ENCODE results near the gene OSTN. TPM values are rescaled to one million over a fixed set of nuclear protein-coding genes. Genes with fewer than 3 reads are reported as not detected.

The OSTN gene
- total RNA-seq, 1 donor from 2014 or later: 0.14 TPM

GRCh38 chr3:191280882-191281281 is 81.8 kb downstream of the OSTN start:
- no peaks in the 10 kb centered on the region for H3K36me3 Mint-ChIP-seq (ENCODE audit: insufficient read depth)
- peaks cover 12% of the 10 kb centered on the region for H3K4me1 Mint-ChIP-seq (ENCODE audit: low read depth)
- H3K4me3 Mint-ChIP-seq (ENCODE audit: low read depth): no peak overlapping the region
- H3K9me3 Mint-ChIP-seq (ENCODE audit: low read depth): peaks cover 3% of the 10 kb centered on the region
- no peak for DNase-seq (ENCODE audit: low spot score, unreplicated experiment)
- TF ChIP-seq, protein P1, sequence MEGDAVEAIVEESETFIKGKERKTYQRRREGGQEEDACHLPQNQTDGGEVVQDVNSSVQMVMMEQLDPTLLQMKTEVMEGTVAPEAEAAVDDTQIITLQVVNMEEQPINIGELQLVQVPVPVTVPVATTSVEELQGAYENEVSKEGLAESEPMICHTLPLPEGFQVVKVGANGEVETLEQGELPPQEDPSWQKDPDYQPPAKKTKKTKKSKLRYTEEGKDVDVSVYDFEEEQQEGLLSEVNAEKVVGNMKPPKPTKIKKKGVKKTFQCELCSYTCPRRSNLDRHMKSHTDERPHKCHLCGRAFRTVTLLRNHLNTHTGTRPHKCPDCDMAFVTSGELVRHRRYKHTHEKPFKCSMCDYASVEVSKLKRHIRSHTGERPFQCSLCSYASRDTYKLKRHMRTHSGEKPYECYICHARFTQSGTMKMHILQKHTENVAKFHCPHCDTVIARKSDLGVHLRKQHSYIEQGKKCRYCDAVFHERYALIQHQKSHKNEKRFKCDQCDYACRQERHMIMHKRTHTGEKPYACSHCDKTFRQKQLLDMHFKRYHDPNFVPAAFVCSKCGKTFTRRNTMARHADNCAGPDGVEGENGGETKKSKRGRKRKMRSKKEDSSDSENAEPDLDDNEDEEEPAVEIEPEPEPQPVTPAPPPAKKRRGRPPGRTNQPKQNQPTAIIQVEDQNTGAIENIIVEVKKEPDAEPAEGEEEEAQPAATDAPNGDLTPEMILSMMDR (IDR thresholded peaks at IDR 0.05; ENCODE audit: unreplicated experiment): no peak
- H3K27me3 Mint-ChIP-seq: no peaks in the 10 kb centered on the region
- no peak overlapping the region for H3K27ac Mint-ChIP-seq

- H3K9me3 Mint-ChIP-seq (ENCODE audit: low read depth): peaks cover 6% of the 10 kb centered on the region
- H3K27me3 Mint-ChIP-seq: no peaks in the 10 kb centered on the region
- peaks cover 18% of the 10 kb centered on the region for H3K4me1 Mint-ChIP-seq (ENCODE audit: low read depth)
Measured at GRCh38 chr3:191282251-191283185, 83.5 kb downstream of the OSTN start.

DNA sequence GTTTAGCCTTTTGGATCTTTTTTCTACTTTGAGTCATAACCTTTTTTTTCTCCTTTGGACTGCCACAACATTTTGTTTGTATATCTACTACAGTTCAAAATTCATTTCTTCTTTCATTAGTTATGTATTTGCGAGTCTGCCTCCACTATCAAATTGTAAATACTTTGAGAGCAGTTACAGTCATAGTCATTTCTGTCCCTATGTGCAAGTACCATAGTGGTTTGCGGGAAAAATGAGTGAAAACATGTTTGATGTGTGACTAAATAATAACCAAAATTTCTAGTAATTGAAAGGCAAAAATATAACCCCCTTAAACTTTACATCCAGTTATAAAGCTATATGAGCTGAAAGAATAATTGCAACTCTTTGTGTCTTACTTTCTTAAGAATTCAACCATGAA is 84.4 kb downstream of the OSTN start:
- Mint-ChIP-seq H3K4me1 (ENCODE audit: low read depth) (peaks cover 18% of the 10 kb centered on the region), H3K36me3 (ENCODE audit: insufficient read depth) (no peaks in the 10 kb centered on the region), H3K27ac (no peak overlapping the region), H3K4me3 (ENCODE audit: low read depth) (no peak overlapping the region), H3K9me3 (ENCODE audit: low read depth) (peaks cover 6% of the 10 kb centered on the region), H3K27me3 (no peaks in the 10 kb centered on the region)
- TF ChIP-seq, protein P1 (IDR thresholded peaks at IDR 0.05; ENCODE audit: unreplicated experiment): no peak
- no peak for DNase-seq (ENCODE audit: low spot score, unreplicated experiment)

More at GRCh38 chr3:191282251-191283185, 83.5 kb downstream of the OSTN start:
- TF ChIP-seq, protein P1 (IDR thresholded peaks at IDR 0.05; ENCODE audit: unreplicated experiment): no peak
- no peak for DNase-seq (ENCODE audit: low spot score, unreplicated experiment)
- H3K27ac Mint-ChIP-seq: no peak overlapping the region
- no peaks in the 10 kb centered on the region for H3K36me3 Mint-ChIP-seq (ENCODE audit: insufficient read depth)
- no peak overlapping the region for H3K4me3 Mint-ChIP-seq (ENCODE audit: low read depth)

- Mint-ChIP-seq H3K27ac (no peak overlapping the region), H3K4me3 (ENCODE audit: low read depth) (no peak overlapping the region), H3K27me3 (no peaks in the 10 kb centered on the region), H3K9me3 (ENCODE audit: low read depth) (peaks cover 2% of the 10 kb centered on the region), H3K36me3 (ENCODE audit: insufficient read depth) (no peaks in the 10 kb centered on the region), H3K4me1 (ENCODE audit: low read depth) (peaks cover 5% of the 10 kb centered on the region)
- TF ChIP-seq, protein P1 (IDR thresholded peaks at IDR 0.05; ENCODE audit: unreplicated experiment): no peak
- no peak for DNase-seq (ENCODE audit: low spot score, unreplicated experiment)
Measured at GRCh38 chr3:191290311-191291025, 91.4 kb downstream of the OSTN start.

DNA sequence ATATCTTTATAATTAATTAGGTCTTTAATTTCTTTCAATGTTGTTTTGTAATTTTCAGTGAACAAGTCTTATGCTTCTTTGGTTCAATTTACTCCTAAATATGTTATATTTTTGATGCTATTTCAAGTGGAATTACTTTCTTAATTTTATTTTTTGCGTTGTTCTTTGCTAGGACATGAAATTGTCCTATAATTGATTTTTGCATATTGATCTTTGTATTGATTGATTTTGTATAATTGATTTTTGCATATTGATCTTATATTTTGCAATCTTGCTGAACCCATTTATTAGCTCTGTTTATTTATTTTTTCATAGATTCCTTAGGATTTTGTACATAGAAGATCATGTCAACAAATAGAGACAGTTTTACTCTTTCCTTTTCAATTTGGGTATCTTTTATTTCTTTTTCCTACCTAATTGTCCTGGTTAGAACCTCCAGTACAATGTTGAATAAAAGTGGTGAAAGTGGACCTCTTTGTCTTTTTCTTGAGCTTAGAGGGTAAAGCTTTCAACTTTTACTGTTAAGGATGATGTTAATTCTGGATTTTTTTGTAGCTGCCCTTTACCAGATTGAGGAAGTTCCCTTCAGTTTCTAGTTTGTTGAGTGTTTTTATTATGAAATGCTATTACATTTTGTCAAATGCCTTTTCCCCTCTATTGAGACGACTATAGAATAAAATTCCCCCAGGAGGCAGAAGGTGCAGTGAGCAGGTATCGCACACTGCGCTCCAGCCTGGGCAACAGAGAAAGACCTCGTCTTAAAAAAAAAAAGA is 93.4 kb downstream of the OSTN start:
- Mint-ChIP-seq H3K4me1 (ENCODE audit: low read depth) (no peaks in the 10 kb centered on the region), H3K27ac (no peak overlapping the region), H3K4me3 (ENCODE audit: low read depth) (no peak overlapping the region), H3K27me3 (no peaks in the 10 kb centered on the region), H3K9me3 (ENCODE audit: low read depth) (no peaks in the 10 kb centered on the region), H3K36me3 (ENCODE audit: insufficient read depth) (no peaks in the 10 kb centered on the region)
- TF ChIP-seq, protein P1 (IDR thresholded peaks at IDR 0.05; ENCODE audit: unreplicated experiment): no peak
- no peak for DNase-seq (ENCODE audit: low spot score, unreplicated experiment)
